ENCODE results near the gene PGBD5.
"Not testable (repeated sequence)": the region's sequence is repeated elsewhere in the genome, so short reads cannot be mapped to it uniquely, and the experiment has no call there.

The PGBD5 gene

GRCh38 chr1:230424391-230425251 is 1.5 kb downstream of the PGBD5 start:
- DNase-seq = peak; percentile 6

- DNase-seq = no peak
Measured at GRCh38 chr1:230423951-230424350, 2.2 kb downstream of the PGBD5 start.

- no peak for DNase-seq
Measured at GRCh38 chr1:230423261-230423660, 2.9 kb downstream of the PGBD5 start.

- DNase-seq = no peak
Measured at GRCh38 chr1:230422221-230422981, 3.7 kb downstream of the PGBD5 start.

- DNase-seq = no peak
Measured at GRCh38 chr1:230421481-230421880, 4.7 kb downstream of the PGBD5 start.

GRCh38 chr1:230420372-230420771 is 5.8 kb downstream of the PGBD5 start:
- not testable (repeated sequence) for DNase-seq

GRCh38 chr1:230416430-230416829 is 9.7 kb downstream of the PGBD5 start:
- DNase-seq = no peak

- DNase-seq = no peak
Measured at GRCh38 chr1:230415405-230416132, 10.6 kb downstream of the PGBD5 start.

GRCh38 chr1:230414694-230415093 is 11.4 kb downstream of the PGBD5 start:
- DNase-seq = no peak

GRCh38 chr1:230414102-230414501 is 12.0 kb downstream of the PGBD5 start:
- DNase-seq = no peak

GRCh38 chr1:230413061-230413460 is 13.1 kb downstream of the PGBD5 start:
- no peak for DNase-seq

- no peak for DNase-seq
Measured at GRCh38 chr1:230408971-230409370, 17.2 kb downstream of the PGBD5 start.

GRCh38 chr1:230407351-230407750 is 18.8 kb downstream of the PGBD5 start:
- no peak for DNase-seq

GRCh38 chr1:230406727-230407126 is 19.4 kb downstream of the PGBD5 start:
- DNase-seq = not testable (repeated sequence)

- no peak for DNase-seq
Measured at GRCh38 chr1:230403442-230403841, 22.7 kb downstream of the PGBD5 start.

- DNase-seq = no peak
Measured at GRCh38 chr1:230401763-230402294, 24.3 kb downstream of the PGBD5 start.

- no peak for DNase-seq
Measured at GRCh38 chr1:230401101-230401500, 25.0 kb downstream of the PGBD5 start.

- DNase-seq = no peak
Measured at GRCh38 chr1:230400007-230400344, 26.2 kb downstream of the PGBD5 start.

GRCh38 chr1:230399321-230400006 is 26.7 kb downstream of the PGBD5 start:
- no peak for DNase-seq

- DNase-seq = no peak
Measured at GRCh38 chr1:230398856-230399255, 27.3 kb downstream of the PGBD5 start.

- DNase-seq = no peak
Measured at GRCh38 chr1:230396966-230397365, 29.2 kb downstream of the PGBD5 start.

GRCh38 chr1:230395932-230396331 is 30.2 kb downstream of the PGBD5 start:
- no peak for DNase-seq

GRCh38 chr1:230394741-230395140 is 31.4 kb downstream of the PGBD5 start:
- no peak for DNase-seq
